Lung microvascular endothelial cell (primary cell): ENCODE results near the gene RGS7. TPM values are rescaled to one million over a fixed set of nuclear protein-coding genes. Genes with fewer than 3 reads are reported as not detected.
A peak's percentile ranks its signal among the peaks of the same experiment; 100 is the strongest.
"Not testable (repeated sequence)": the region's sequence is repeated elsewhere in the genome, so short reads cannot be mapped to it uniquely, and the experiment has no call there.

Source experiments
- DNase-seq, 2 donors: peaks; one replicate each; pipeline versions ENCODE4 v3.0.0 to v3.0.0-alpha.2; 2010; ENCODE audit warnings: low read depth in 2 of 2
- total RNA-seq: library from RNA; depleted of rRNA; stranded (reverse); fragments of >200 nt; gene quantifications from 2 replicates; pipeline ENCODE4 v1.2.1, GENCODE V29; 2014

The RGS7 gene
- total RNA-seq, 1 donor from 2014 or later, result under 0.01 TPM

GRCh38 chr1:241332037-241332409 lies 25.0 kb downstream of the RGS7 start:
- no peak for DNase-seq

- no peak for DNase-seq
Observed at GRCh38 chr1:241331328-241332036, 25.5 kb downstream of the RGS7 start.

- no peak for DNase-seq
Observed at GRCh38 chr1:241330619-241331327, 26.2 kb downstream of the RGS7 start.

GRCh38 chr1:241325456-241325855 lies 31.5 kb downstream of the RGS7 start:
- DNase-seq, result no peak

- DNase-seq, result peak; percentile 56 to 64
Observed at GRCh38 chr1:241323514-241324195, 33.4 kb downstream of the RGS7 start.

GRCh38 chr1:241317676-241318075 lies 39.3 kb downstream of the RGS7 start:
- DNase-seq, result no peak

- DNase-seq, result no peak
Observed at GRCh38 chr1:241316372-241316771, 40.6 kb downstream of the RGS7 start.

GRCh38 chr1:241311056-241311746 lies 45.8 kb downstream of the RGS7 start:
- peak; percentile 17 to 41 for DNase-seq

GRCh38 chr1:241310451-241310850 lies 46.6 kb downstream of the RGS7 start:
- peak in 1 of 2 donors; percentile 58 for DNase-seq

GRCh38 chr1:241309651-241310050 lies 47.4 kb downstream of the RGS7 start:
- DNase-seq, result no peak

GRCh38 chr1:241308471-241308870 lies 48.5 kb downstream of the RGS7 start:
- no peak for DNase-seq

GRCh38 chr1:241308011-241308410 lies 49.0 kb downstream of the RGS7 start:
- no peak for DNase-seq

- no peak for DNase-seq
Observed at GRCh38 chr1:241306125-241306790, 50.7 kb downstream of the RGS7 start.

GRCh38 chr1:241302024-241302423 lies 55.0 kb downstream of the RGS7 start:
- DNase-seq, result not testable (repeated sequence)

- DNase-seq, result no peak
Observed at GRCh38 chr1:241299347-241299746, 57.7 kb downstream of the RGS7 start.

GRCh38 chr1:241292973-241293372 lies 64.0 kb downstream of the RGS7 start:
- peak in 1 of 2 donors; percentile 17 for DNase-seq

- DNase-seq, result not testable (repeated sequence)
Observed at GRCh38 chr1:241291548-241291947, 65.5 kb downstream of the RGS7 start.

- no peak for DNase-seq
Observed at GRCh38 chr1:241286486-241286885, 70.5 kb downstream of the RGS7 start.

- DNase-seq, result peak in 1 of 2 donors; percentile 31
Observed at GRCh38 chr1:241276391-241276790, 80.6 kb downstream of the RGS7 start.

- DNase-seq, result peak; percentile 10 to 49
Observed at GRCh38 chr1:241275981-241276380, 81.0 kb downstream of the RGS7 start.

- DNase-seq, result peak in 1 of 2 donors; percentile 24
Observed at GRCh38 chr1:241275226-241275625, 81.8 kb downstream of the RGS7 start.
